GM18505 (cell line): ENCODE results near the gene ZKSCAN1.
A peak's percentile ranks its signal among the peaks of the same experiment; 100 is the strongest.
"Not testable (repeated sequence)": the region's sequence is repeated elsewhere in the genome, so short reads cannot be mapped to it uniquely, and the experiment has no call there.

ENCODE experiments used
- ATAC-seq: cut with Tn5 transposase; IDR thresholded peaks from one replicate; pipeline ENCODE4 v1.9.1; 2021; ENCODE audit not compliant: unreplicated experiment
- POLR2A ChIP-seq: IDR thresholded peaks from 4 replicates; pipeline ENCODE4 v1.6.1; 2011; ENCODE audit warnings: borderline replicate concordance; ENCODE audit not compliant: insufficient read depth, insufficient read length; ENCODE audit errors: extremely low read depth

Gene ZKSCAN1

GRCh38 chr7:99992330-99993038 is 22.9 kb upstream of the ZKSCAN1 start:
- ATAC-seq: no peak
- TF ChIP-seq POLR2A: no peak

- ATAC-seq: no peak
- TF ChIP-seq POLR2A: no peak
Observed at GRCh38 chr7:99994819-99995218, 20.6 kb upstream of the ZKSCAN1 start.

DNA sequence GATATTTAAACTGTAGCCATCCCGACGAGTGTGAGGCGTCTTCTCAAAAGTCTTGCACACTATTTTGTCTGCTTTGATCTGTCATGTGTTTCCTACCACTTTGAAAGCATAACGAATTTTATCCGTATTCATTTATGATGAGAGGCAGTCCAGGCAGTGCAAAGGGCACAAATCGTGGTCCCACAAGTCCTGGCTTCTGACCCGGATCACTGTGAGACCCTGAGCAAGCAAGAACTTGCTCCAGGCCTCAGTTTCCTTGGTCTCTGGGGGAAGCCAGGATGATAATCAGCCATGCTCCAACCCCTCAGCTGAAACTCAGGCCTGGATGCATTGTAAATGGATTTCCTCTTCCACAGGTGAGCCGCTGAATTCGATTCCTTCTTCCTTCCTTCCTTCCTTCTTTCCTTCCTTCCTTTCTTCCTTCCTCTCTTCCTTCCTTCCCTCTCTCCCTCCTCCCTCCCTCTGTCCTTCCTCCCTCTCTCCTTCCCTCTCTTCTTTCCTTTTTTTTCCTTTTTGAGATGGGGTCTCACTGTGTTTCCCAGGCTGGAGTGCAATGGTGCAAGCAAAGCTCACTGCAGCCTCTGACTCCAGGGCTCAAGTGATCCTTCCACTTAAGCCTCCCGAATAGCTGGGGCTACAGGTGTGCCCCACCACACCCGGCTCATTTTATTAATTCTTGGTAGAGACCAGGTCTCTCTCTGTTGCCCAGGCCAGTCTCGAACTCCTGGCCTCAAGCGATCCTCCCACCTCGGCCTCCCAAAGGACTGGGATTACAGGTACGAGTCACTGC is 18.4 kb upstream of the ZKSCAN1 start:
- TF ChIP-seq POLR2A: no peak
- no peak for ATAC-seq

DNA sequence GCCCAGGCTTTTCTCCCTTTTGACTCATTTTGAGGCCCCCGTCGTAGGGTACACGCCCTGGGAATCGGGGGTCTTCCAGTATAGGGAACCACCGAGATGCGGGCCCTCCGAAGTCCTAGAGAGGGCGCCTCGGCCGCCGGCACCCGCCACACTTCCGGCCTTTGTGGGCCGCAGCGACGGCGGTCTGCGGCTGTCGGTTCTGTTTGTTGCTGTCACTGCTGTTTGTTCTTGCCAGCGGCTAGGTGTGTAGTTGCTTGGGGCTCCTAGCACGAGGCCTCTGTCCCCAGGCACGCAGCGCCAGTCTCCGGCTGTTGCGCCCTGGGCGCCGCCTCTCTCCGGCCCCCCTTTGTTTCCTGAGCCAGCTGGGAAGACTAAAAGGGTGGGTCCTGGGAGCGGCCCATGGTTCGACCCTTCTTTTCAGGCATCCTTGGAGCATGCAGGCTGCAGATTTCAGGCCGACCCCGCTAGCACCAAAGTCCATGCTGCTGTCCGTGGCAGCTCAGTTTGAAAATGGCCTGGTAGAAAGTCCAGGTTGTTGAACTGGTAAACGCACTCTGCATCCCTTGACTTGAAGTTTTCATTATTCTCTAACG is 17.8 kb upstream of the ZKSCAN1 start:
- peak; percentile 84 for TF ChIP-seq POLR2A
- ATAC-seq: no peak

GRCh38 chr7:100000239-100000638 is 15.2 kb upstream of the ZKSCAN1 start:
- ATAC-seq: no peak
- no peak for TF ChIP-seq POLR2A

GRCh38 chr7:100003711-100004661 is 11.4 kb upstream of the ZKSCAN1 start:
- TF ChIP-seq POLR2A: no peak
- no peak for ATAC-seq

- no peak for ATAC-seq
Observed at GRCh38 chr7:100007887-100008286, 7.5 kb upstream of the ZKSCAN1 start.

DNA sequence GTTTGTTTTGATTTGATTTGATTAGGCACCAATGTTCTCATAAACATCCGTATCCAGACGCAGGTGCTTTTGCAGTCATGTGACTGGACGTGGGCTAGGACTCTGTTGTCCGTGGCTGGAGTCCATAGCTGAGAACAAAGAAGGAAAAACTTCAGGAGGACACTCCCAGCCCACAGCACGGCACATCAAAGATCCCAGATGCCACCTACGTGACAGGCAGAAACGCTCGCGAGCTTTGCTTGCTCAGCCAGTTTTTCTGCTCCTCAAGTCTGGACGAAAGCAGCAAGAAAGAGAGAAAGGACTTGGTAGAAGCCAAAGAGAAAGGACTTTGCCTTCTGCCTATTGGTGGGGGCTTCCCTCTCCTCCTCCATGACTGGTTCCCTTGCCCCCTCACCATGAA is 6.9 kb upstream of the ZKSCAN1 start:
- no peak for TF ChIP-seq POLR2A
- no peak for ATAC-seq

More at GRCh38 chr7:100007887-100008286, 7.5 kb upstream of the ZKSCAN1 start:
- no peak for TF ChIP-seq POLR2A

DNA sequence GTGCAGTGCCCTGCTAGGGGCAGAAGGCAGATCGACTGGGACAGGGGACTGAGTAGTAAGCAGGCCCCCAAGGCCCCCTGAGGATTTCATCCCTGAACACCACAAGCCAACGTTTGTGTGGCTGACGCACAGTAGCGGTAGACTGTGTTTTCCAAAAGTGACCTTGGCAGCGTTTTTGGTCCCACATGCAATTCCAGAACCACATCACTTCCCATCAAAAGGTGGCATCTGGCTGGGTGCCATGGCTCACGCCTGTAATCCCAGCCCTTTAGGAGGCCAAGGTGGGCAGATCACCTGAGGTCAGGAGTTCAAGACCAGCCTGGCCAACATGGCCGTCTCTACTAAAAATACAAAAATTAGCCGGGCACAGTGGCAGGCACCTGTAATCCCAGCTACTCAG is 5.4 kb upstream of the ZKSCAN1 start:
- not testable (repeated sequence) for ATAC-seq

DNA sequence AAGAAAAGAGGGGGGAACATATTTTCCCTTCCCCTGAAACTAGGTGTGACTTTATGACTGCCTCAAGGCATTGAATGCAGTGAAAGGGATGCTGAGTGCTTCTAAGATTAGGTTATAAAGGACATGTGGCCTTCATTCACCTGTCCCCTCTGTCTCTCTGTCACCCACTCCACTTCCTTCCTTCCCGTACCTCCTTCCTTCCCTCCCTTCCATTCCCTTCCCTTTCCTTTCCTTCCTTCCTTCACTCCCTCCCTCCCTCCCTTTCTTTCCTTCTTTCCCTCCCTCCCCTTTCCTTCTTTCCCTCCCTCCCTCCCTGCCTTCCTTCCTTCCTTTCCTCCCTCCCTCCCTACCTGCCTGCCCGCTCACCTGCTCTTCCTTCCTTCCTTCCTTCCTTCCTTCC is 4.5 kb upstream of the ZKSCAN1 start:
- no peak for ATAC-seq
- TF ChIP-seq POLR2A: no peak

GRCh38 chr7:100011516-100011915 is 3.9 kb upstream of the ZKSCAN1 start:
- no peak for TF ChIP-seq POLR2A
- no peak for ATAC-seq

DNA sequence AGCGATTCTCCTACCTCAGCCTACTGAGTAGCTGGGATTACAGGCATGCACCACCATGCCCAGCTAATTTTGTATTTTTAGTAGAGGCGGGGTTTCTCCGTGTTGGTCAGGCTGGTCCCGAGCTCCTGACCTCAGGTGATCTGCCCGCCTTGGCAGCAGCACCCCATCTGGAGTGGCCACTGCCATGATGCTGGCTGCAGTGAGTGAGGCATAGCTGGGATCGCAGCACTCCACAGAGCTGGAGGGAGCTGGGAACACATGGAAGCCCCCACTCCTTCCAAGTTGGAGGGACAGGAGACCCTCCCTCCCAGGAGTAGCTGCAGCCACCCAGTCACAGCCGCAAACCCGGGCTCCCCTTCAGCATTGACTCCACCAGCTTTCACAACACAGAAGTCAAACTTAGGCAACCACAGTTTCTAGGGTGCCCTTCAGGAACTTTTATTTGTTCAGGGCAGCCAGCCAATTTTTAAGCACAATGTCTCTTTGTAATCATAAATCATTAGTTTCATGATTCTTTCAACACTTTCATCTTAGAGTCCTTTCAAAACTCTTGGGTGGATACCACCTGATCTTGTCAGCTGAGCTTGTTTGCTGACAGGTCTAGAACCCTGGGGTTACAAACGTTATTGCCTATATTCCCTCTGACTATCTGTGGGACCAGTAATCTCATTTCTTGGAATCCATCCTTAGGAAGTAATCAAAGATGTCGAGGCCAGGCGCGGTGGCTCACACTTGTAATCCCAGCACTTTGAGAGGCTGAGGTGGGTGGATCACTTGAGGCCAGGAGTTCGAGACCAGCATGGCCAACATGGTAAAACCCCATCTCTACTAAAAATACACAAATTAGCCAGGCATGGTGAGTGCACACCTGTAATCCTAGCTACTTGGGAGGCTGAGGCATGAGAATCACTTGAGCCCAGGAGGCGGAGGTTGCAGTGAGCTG is 2.7 kb upstream of the ZKSCAN1 start:
- ATAC-seq: not testable (repeated sequence)
